HFF-Myc (cell line): ENCODE data around the gene OPCML.

Experiments used
- DNase-seq: peaks from one replicate; pipeline ENCODE4 v3.0.0-alpha.2; 2011; ENCODE audit warnings: low read depth; ENCODE audit errors: extremely low read depth
- H3K4me3 ChIP-seq: replicated peaks from 2 replicates; pipeline ENCODE4 v1.5.1; 2011; ENCODE audit warnings: low read depth, mild to moderate bottlenecking, control low read depth, low read length
- CTCF ChIP-seq: IDR thresholded peaks from 2 replicates; pipeline ENCODE4 v1.5.1; 2012; ENCODE audit warnings: mild to moderate bottlenecking, low read depth, low read length, control low read depth; ENCODE audit errors: missing control alignments

The OPCML gene

GRCh38 chr11:132523929-132524328 lies 1008.4 kb downstream of the OPCML start:
- no peak for TF ChIP-seq CTCF
- no peak for DNase-seq
- no peak overlapping the region for H3K4me3 ChIP-seq

GRCh38 chr11:132520199-132520598 lies 1012.1 kb downstream of the OPCML start:
- no peak for DNase-seq
- no peak overlapping the region for H3K4me3 ChIP-seq
- no peak for TF ChIP-seq CTCF

GRCh38 chr11:132519241-132519815 lies 1013.0 kb downstream of the OPCML start:
- DNase-seq: no peak
- no peak overlapping the region for H3K4me3 ChIP-seq
- TF ChIP-seq CTCF: no peak

- no peak overlapping the region for H3K4me3 ChIP-seq
- TF ChIP-seq CTCF: no peak
- DNase-seq: no peak
Observed at GRCh38 chr11:132504501-132505041, 1027.7 kb downstream of the OPCML start.

- H3K4me3 ChIP-seq: no peak overlapping the region
- DNase-seq: no peak
- TF ChIP-seq CTCF: no peak
Observed at GRCh38 chr11:132501356-132501755, 1030.9 kb downstream of the OPCML start.

GRCh38 chr11:132499661-132500060 lies 1032.6 kb downstream of the OPCML start:
- DNase-seq: no peak
- no peak for TF ChIP-seq CTCF
- H3K4me3 ChIP-seq: no peak overlapping the region

- no peak overlapping the region for H3K4me3 ChIP-seq
- no peak for DNase-seq
- TF ChIP-seq CTCF: no peak
Observed at GRCh38 chr11:132496341-132496740, 1036.0 kb downstream of the OPCML start.
